Transverse colon (tissue), 4 donors: ENCODE data around the gene DPP9. TPM values are rescaled to one million over a fixed set of nuclear protein-coding genes. Genes with fewer than 3 reads are reported as not detected.

Experiments used
- DNase-seq: peaks from one replicate; pipeline ENCODE4 v3.0.0-alpha.2; 2019
- H3K27ac ChIP-seq, 4 donors: fragments of 200-600 bp; sonication (generic); 2 replicates each; pipeline ENCODE4 v1.5.1; 2016 to 2018; ENCODE audit warnings: inconsistent platforms in 4 of 4
- H3K27me3 ChIP-seq: fragments of 200-600 bp; sonication (generic); 2 replicates; pipeline ENCODE4 v1.5.1; 2017; ENCODE audit warnings: inconsistent platforms
- H3K36me3 ChIP-seq, 4 donors: fragments of 200-600 bp; sonication (generic); 2 replicates each; pipeline ENCODE4 v1.5.1; 2017 to 2019; ENCODE audit warnings: inconsistent platforms in 4 of 4
- H3K4me1 ChIP-seq, 4 donors: fragments of 200-600 bp; sonication (generic); 2 replicates each; pipeline ENCODE4 v1.5.1; 2017 to 2020; ENCODE audit warnings: inconsistent platforms in 4 of 4
- H3K4me3 ChIP-seq, 4 donors: fragments of 200-600 bp; sonication (generic); 1 replicate in 1 of 4; 2 replicates in 3 of 4; pipeline versions ENCODE4 v1.5.1 to v1.6.1; 2017 to 2019; ENCODE audit warnings: inconsistent platforms in 4 of 4
- H3K9me3 ChIP-seq, 2 donors: fragments of 200-600 bp; sonication (generic); 2 replicates each; pipeline ENCODE4 v1.5.1; 2017 to 2019; ENCODE audit warnings: inconsistent platforms in 2 of 2
- CTCF ChIP-seq, 5 experiments: fragments of 200-600 bp in 3 of 5; fragments of 450-650 bp in 2 of 5; sonication (generic) in 3 of 5; IDR thresholded peaks; 1 replicate in 2 of 5; 2 replicates in 3 of 5; pipeline ENCODE4 v1.5.1; 2016 to 2017; ENCODE audit warnings: antibody characterized with exemption in 5 of 5, inconsistent platforms in 3 of 5, mild to moderate bottlenecking in 2 of 5, moderate library complexity in 1 of 5
- EP300 ChIP-seq: sonication (generic); formaldehyde crosslinking; IDR thresholded peaks from one replicate; pipeline ENCODE4 v1.6.1; 2017; ENCODE audit warnings: antibody characterized with exemption, low read depth
- POLR2A ChIP-seq: fragments of 450-650 bp; IDR thresholded peaks from one replicate; pipeline ENCODE4 v1.6.1; 2016; ENCODE audit warnings: antibody characterized with exemption, mild to moderate bottlenecking, moderate library complexity
- POLR2AphosphoS5 ChIP-seq, 3 donors: sonication (generic); formaldehyde crosslinking; IDR thresholded peaks; one replicate each; pipeline ENCODE4 v1.6.1; 2016; ENCODE audit warnings: antibody characterized with exemption in 3 of 3
- WGBS, 2 donors: methylation state at CpG; one replicate each; pipeline ENCODE4 v1.1.5; 2018; ENCODE audit warnings: low coverage in 1 of 2; 5-methylcytosine and 5-hydroxymethylcytosine counted together
- in situ Hi-C, 4 donors: fragments of 200-750 bp; cut with MboI; loops; one replicate each; pipeline versions ENCODE4 v1.15.0 to v1.15.1; 2017; ENCODE audit warnings: low sequenced_read_pairs in 3 of 4, low pct_ligation_motif_present in 1 of 4, low pct_unique_long_range_greater_than_20kb in 1 of 4
- intact Hi-C: fragments of 100-400 bp; cut with DNase I; formaldehyde crosslinking; loops from one replicate; pipeline ENCODE4 v1.15.1; 2023; ENCODE audit warnings: low total_unique reads
- total RNA-seq, 4 donors: library from RNA; depleted of rRNA; stranded (reverse); fragments of >200 nt; gene quantifications; one replicate each; pipeline ENCODE4 v1.1.0, GENCODE V29; 2016

The DPP9 gene
- total RNA-seq, 4 donors from 2014 or later = 74.1 to 320 (median 103) TPM

- H3K36me3 ChIP-seq = peaks cover 0 to 29% (median 7%) of the 10 kb centered on the region in 4 donors
- WGBS, 2 donors = 89% methylated on average over 6 of the region's 6 CpGs; no CpG with 5 or more reads in 1 of the 2 donors
- H3K27ac ChIP-seq = no peak overlapping the region
- no peak overlapping the region for H3K4me3 ChIP-seq
- TF ChIP-seq POLR2A (no peak), CTCF (IDR thresholded peaks at IDR 0.05) (no peak), POLR2AphosphoS5 (IDR thresholded peaks at IDR 0.05) (no peak), EP300 (no peak)
- in situ Hi-C loops = loop anchor here in 1 of 4 donors (10.0 kb wide), 1 partner anchor 74 kb away; the partner anchor contains the start of gene FEM1A
- H3K27me3 ChIP-seq = no peaks in the 10 kb centered on the region
- intact Hi-C loops = no loop called here
- no peak for DNase-seq
- H3K4me1 ChIP-seq = peaks cover 13 to 31% (median 20%) of the 10 kb centered on the region in 4 donors
- H3K9me3 ChIP-seq = no peaks in the 10 kb centered on the region
These were observed 2.4 kb downstream of the DPP9 start for GRCh38 chr19:4721196-4721595.

- TF ChIP-seq EP300 = no peak
- TF ChIP-seq POLR2AphosphoS5 (IDR thresholded peaks at IDR 0.05) = no peak
- no peak for TF ChIP-seq POLR2A
- no peak for TF ChIP-seq CTCF (IDR thresholded peaks at IDR 0.05)
- Histone ChIP-seq H3K27ac (no peak overlapping the region), H3K27me3 (no peaks in the 10 kb centered on the region), H3K4me1 (peaks cover 13 to 33% (median 19%) of the 10 kb centered on the region in 4 donors), H3K36me3 (peaks cover 0 to 33% (median 12%) of the 10 kb centered on the region in 4 donors), H3K4me3 (no peak overlapping the region), H3K9me3 (no peaks in the 10 kb centered on the region)
- in situ Hi-C loops = loop anchor here in 1 of 4 donors (10.0 kb wide), 1 partner anchor 75 kb away; the partner anchor contains the start of gene FEM1A
- DNase-seq = no peak
- intact Hi-C loops = no loop called here
- 79 to 90% methylated on average over 5 to 13 of the region's 13 CpGs for WGBS, 2 donors
These were observed 3.5 kb downstream of the DPP9 start for GRCh38 chr19:4720037-4720700.

GRCh38 chr19:4719499-4719866 lies 4.2 kb downstream of the DPP9 start:
- Histone ChIP-seq H3K9me3 (no peaks in the 10 kb centered on the region), H3K36me3 (peaks cover 0 to 34% (median 12%) of the 10 kb centered on the region in 4 donors), H3K27ac (no peak overlapping the region), H3K27me3 (no peaks in the 10 kb centered on the region), H3K4me1 (peaks cover 13 to 28% (median 15%) of the 10 kb centered on the region in 4 donors), H3K4me3 (no peak overlapping the region)
- WGBS, 2 donors = 93 to 94% methylated on average over 5 to 10 of the region's 11 CpGs
- in situ Hi-C loops = no loop called here
- no peak for DNase-seq
- intact Hi-C loops = no loop called here
- TF ChIP-seq EP300 (no peak), CTCF (IDR thresholded peaks at IDR 0.05) (no peak), POLR2A (no peak), POLR2AphosphoS5 (IDR thresholded peaks at IDR 0.05) (no peak)

GRCh38 chr19:4717966-4718701 lies 5.5 kb downstream of the DPP9 start:
- TF ChIP-seq CTCF (IDR thresholded peaks at IDR 0.05) (no peak), EP300 (no peak)
- Histone ChIP-seq H3K36me3 (peaks cover 0 to 34% (median 12%) of the 10 kb centered on the region in 4 donors), H3K27ac (no peak overlapping the region), H3K4me3 (no peak overlapping the region), H3K9me3 (no peaks in the 10 kb centered on the region), H3K4me1 (peaks cover 13 to 38% (median 26%) of the 10 kb centered on the region in 4 donors), H3K27me3 (no peaks in the 10 kb centered on the region)
- intact Hi-C loops (no loop called here), in situ Hi-C loops (no loop called here)
- DNase-seq = no peak
- WGBS, 2 donors = 87% methylated on average over 15 of the region's 15 CpGs; no CpG with 5 or more reads in 1 of the 2 donors
